Measurements from ENCODE around the gene SYNE2. TPM values are rescaled to one million over a fixed set of nuclear protein-coding genes. Genes with fewer than 3 reads are reported as not detected.

Gene SYNE2
- total RNA-seq, 1 experiment from 2014 or later = 67.4 TPM

DNA sequence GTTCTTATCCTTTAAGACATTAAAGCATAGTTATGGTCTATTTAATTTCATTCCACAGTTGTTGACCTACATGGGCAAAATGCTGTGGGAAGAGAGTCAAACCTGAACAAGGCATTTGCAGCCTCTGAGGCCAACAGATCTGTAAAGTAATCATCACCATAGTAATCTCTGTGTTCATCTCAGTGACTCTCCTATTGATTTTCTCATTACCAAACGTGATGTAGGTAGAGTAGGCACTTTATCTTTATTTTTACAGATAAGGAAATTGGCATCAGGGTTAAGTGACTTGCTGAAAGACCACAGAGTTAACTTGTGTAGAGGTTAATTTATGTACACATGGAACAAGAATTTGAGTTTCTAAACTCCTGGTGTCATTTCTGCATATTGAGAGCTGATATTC, 238.4 kb downstream of the SYNE2 start:
- POLR2A ChIA-PET = interaction anchor here (1.3 kb wide), 2 partner anchors 9 to 21 kb away, joined by 4 to 6 read pairs; no protein-coding TSS in a partner anchor
- Mint-ChIP-seq H3K4me1 (ENCODE audit: insufficient read depth, unreplicated experiment) (peaks cover under 1% of the 10 kb centered on the region), H3K27ac (ENCODE audit: low read depth, unreplicated experiment) (no peak overlapping the region), H3K36me3 (ENCODE audit: insufficient read depth, unreplicated experiment) (no peaks in the 10 kb centered on the region), H3K27me3 (ENCODE audit: insufficient read depth, unreplicated experiment) (no peaks in the 10 kb centered on the region), H3K4me3 (ENCODE audit: unreplicated experiment) (no peak overlapping the region), H3K9me3 (ENCODE audit: unreplicated experiment) (no peaks in the 10 kb centered on the region)
- no TSS peak for BruUV-seq (replicated peaks)
- CTCF ChIA-PET = no interaction called here
- TF ChIP-seq, protein P1, sequence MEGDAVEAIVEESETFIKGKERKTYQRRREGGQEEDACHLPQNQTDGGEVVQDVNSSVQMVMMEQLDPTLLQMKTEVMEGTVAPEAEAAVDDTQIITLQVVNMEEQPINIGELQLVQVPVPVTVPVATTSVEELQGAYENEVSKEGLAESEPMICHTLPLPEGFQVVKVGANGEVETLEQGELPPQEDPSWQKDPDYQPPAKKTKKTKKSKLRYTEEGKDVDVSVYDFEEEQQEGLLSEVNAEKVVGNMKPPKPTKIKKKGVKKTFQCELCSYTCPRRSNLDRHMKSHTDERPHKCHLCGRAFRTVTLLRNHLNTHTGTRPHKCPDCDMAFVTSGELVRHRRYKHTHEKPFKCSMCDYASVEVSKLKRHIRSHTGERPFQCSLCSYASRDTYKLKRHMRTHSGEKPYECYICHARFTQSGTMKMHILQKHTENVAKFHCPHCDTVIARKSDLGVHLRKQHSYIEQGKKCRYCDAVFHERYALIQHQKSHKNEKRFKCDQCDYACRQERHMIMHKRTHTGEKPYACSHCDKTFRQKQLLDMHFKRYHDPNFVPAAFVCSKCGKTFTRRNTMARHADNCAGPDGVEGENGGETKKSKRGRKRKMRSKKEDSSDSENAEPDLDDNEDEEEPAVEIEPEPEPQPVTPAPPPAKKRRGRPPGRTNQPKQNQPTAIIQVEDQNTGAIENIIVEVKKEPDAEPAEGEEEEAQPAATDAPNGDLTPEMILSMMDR (IDR thresholded peaks at IDR 0.05; ENCODE audit: unreplicated experiment) = no peak
- no peak for DNase-seq (ENCODE audit: unreplicated experiment)
- intact Hi-C loops (cut with micrococcal nuclease) = no loop called here

DNA sequence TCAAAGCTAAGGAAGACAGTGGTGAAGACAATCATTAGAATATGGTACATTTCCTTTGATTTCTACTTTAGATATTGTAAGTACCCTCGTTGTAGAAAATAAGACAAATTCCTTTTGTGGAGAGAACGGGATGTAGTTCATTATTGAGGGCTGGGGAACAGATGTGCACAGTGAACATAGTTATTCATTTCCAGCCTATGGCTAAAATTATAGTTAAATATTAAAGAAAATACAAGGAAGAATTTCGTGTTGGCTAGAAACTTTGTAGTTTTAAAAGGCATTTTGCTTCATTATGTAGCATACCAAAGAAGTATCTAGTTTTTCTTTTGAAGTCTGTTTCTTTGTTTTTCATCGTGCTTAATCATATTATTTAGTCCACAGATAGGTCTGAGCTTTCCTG, 239.5 kb downstream of the SYNE2 start:
- CTCF ChIA-PET = no interaction called here
- TF ChIP-seq, protein P1 (IDR thresholded peaks at IDR 0.05; ENCODE audit: unreplicated experiment) = no peak
- POLR2A ChIA-PET = interaction anchor here (1.1 to 1.6 kb wide), 2 partner anchors 10 to 15 kb away, joined by 3 to 8 read pairs; no protein-coding TSS in a partner anchor
- Mint-ChIP-seq H3K9me3 (ENCODE audit: unreplicated experiment) (no peaks in the 10 kb centered on the region), H3K27me3 (ENCODE audit: insufficient read depth, unreplicated experiment) (no peaks in the 10 kb centered on the region), H3K36me3 (ENCODE audit: insufficient read depth, unreplicated experiment) (peaks cover 7% of the 10 kb centered on the region), H3K27ac (ENCODE audit: low read depth, unreplicated experiment) (peak overlapping the region; percentile 31), H3K4me1 (ENCODE audit: insufficient read depth, unreplicated experiment) (no peaks in the 10 kb centered on the region), H3K4me3 (ENCODE audit: unreplicated experiment) (no peak overlapping the region)
- intact Hi-C loops (cut with micrococcal nuclease) = no loop called here
- BruUV-seq (replicated peaks) = no TSS peak
- DNase-seq (ENCODE audit: unreplicated experiment) = no peak

GRCh38 chr14:64092940-64093339, 240.1 kb downstream of the SYNE2 start:
- H3K4me1 Mint-ChIP-seq (ENCODE audit: insufficient read depth, unreplicated experiment) = no peaks in the 10 kb centered on the region
- no peak overlapping the region for H3K4me3 Mint-ChIP-seq (ENCODE audit: unreplicated experiment)
- peaks cover 7% of the 10 kb centered on the region for H3K36me3 Mint-ChIP-seq (ENCODE audit: insufficient read depth, unreplicated experiment)
- intact Hi-C loops (cut with micrococcal nuclease) = no loop called here
- no peak overlapping the region for H3K27ac Mint-ChIP-seq (ENCODE audit: low read depth, unreplicated experiment)
- no TSS peak for BruUV-seq (replicated peaks)
- H3K9me3 Mint-ChIP-seq (ENCODE audit: unreplicated experiment) = no peaks in the 10 kb centered on the region
- H3K27me3 Mint-ChIP-seq (ENCODE audit: insufficient read depth, unreplicated experiment) = no peaks in the 10 kb centered on the region
- no peak for DNase-seq (ENCODE audit: unreplicated experiment)
- TF ChIP-seq, protein P1 (IDR thresholded peaks at IDR 0.05; ENCODE audit: unreplicated experiment) = no peak
- ChIA-PET CTCF (no interaction called here), POLR2A (interaction anchor here (1.1 to 1.6 kb wide), 2 partner anchors 10 to 14 kb away, joined by 3 to 8 read pairs; no protein-coding TSS in a partner anchor)

GRCh38 chr14:64095620-64096019, 242.8 kb downstream of the SYNE2 start:
- intact Hi-C loops (cut with micrococcal nuclease) = no loop called here
- H3K9me3 Mint-ChIP-seq (ENCODE audit: unreplicated experiment) = no peaks in the 10 kb centered on the region
- ChIA-PET CTCF (no interaction called here), POLR2A (interaction anchor here (0.8 to 1.7 kb wide), 4 partner anchors 9 to 41 kb away, joined by 3 to 8 read pairs (median 6); no protein-coding TSS in a partner anchor)
- peak; percentile 72 for DNase-seq (ENCODE audit: unreplicated experiment)
- BruUV-seq (replicated peaks) = no TSS peak
- no peak overlapping the region for H3K4me3 Mint-ChIP-seq (ENCODE audit: unreplicated experiment)
- TF ChIP-seq, protein P1 (IDR thresholded peaks at IDR 0.05; ENCODE audit: unreplicated experiment) = no peak
- no peak overlapping the region for H3K27ac Mint-ChIP-seq (ENCODE audit: low read depth, unreplicated experiment)
- H3K27me3 Mint-ChIP-seq (ENCODE audit: insufficient read depth, unreplicated experiment) = no peaks in the 10 kb centered on the region
- H3K4me1 Mint-ChIP-seq (ENCODE audit: insufficient read depth, unreplicated experiment) = no peaks in the 10 kb centered on the region
- peaks cover 7% of the 10 kb centered on the region for H3K36me3 Mint-ChIP-seq (ENCODE audit: insufficient read depth, unreplicated experiment)

Measured in MCF 10A (cell line).